ENCODE results near the gene DCT.

GRCh38 chr13:94413598-94413944 lies 65.9 kb downstream of the DCT start:
- TF ChIP-seq, protein P1, sequence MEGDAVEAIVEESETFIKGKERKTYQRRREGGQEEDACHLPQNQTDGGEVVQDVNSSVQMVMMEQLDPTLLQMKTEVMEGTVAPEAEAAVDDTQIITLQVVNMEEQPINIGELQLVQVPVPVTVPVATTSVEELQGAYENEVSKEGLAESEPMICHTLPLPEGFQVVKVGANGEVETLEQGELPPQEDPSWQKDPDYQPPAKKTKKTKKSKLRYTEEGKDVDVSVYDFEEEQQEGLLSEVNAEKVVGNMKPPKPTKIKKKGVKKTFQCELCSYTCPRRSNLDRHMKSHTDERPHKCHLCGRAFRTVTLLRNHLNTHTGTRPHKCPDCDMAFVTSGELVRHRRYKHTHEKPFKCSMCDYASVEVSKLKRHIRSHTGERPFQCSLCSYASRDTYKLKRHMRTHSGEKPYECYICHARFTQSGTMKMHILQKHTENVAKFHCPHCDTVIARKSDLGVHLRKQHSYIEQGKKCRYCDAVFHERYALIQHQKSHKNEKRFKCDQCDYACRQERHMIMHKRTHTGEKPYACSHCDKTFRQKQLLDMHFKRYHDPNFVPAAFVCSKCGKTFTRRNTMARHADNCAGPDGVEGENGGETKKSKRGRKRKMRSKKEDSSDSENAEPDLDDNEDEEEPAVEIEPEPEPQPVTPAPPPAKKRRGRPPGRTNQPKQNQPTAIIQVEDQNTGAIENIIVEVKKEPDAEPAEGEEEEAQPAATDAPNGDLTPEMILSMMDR (IDR thresholded peaks at IDR 0.05): no peak
- no peak for TF ChIP-seq SIN3A (IDR thresholded peaks at IDR 0.05; ENCODE audit: borderline replicate concordance, insufficient read depth, low read depth, low read length)

Measured in Panc1 (cell line).